HG02759 (cell line): ENCODE data around the gene EMC9.
"Not testable (repeated sequence)": the region's sequence is repeated elsewhere in the genome, so short reads cannot be mapped to it uniquely, and the experiment has no call there.

Experiments used
- ATAC-seq: cut with Tn5 transposase; IDR thresholded peaks from one replicate; pipeline ENCODE4 v1.9.1; 2021; ENCODE audit warnings: mild to moderate bottlenecking, moderate library complexity; ENCODE audit not compliant: unreplicated experiment

The EMC9 gene

GRCh38 chr14:24110523-24110922 lies 30.9 kb downstream of the EMC9 start:
- ATAC-seq: no peak

GRCh38 chr14:24110060-24110459 lies 31.3 kb downstream of the EMC9 start:
- ATAC-seq: no peak

- no peak for ATAC-seq
Measured at GRCh38 chr14:24108336-24108874, 33.0 kb downstream of the EMC9 start.

GRCh38 chr14:24106672-24107271 lies 34.6 kb downstream of the EMC9 start:
- no peak for ATAC-seq

GRCh38 chr14:24105609-24106239 lies 35.7 kb downstream of the EMC9 start:
- ATAC-seq: not testable (repeated sequence)

GRCh38 chr14:24103451-24103850 lies 37.9 kb downstream of the EMC9 start:
- ATAC-seq: no peak

- ATAC-seq: no peak
Measured at GRCh38 chr14:24102357-24103048, 38.9 kb downstream of the EMC9 start.

- ATAC-seq: no peak
Measured at GRCh38 chr14:24100982-24101494, 40.4 kb downstream of the EMC9 start.

- ATAC-seq: no peak
Measured at GRCh38 chr14:24100197-24100981, 41.0 kb downstream of the EMC9 start.

- no peak for ATAC-seq
Measured at GRCh38 chr14:24098927-24099813, 42.2 kb downstream of the EMC9 start.

- no peak for ATAC-seq
Measured at GRCh38 chr14:24098229-24098926, 43.0 kb downstream of the EMC9 start.

GRCh38 chr14:24096545-24097181 lies 44.7 kb downstream of the EMC9 start:
- no peak for ATAC-seq

GRCh38 chr14:24095271-24096068 lies 45.9 kb downstream of the EMC9 start:
- ATAC-seq: peak; percentile 74

- peak; percentile 1 for ATAC-seq
Measured at GRCh38 chr14:24094841-24095270, 46.5 kb downstream of the EMC9 start.

GRCh38 chr14:24093901-24094840 lies 47.2 kb downstream of the EMC9 start, which contains the start of gene PCK2:
Gene PCK2, plus strand, starts transcription at chr14:24094311. Its CDS starts 95 bp downstream, at chr14:24094406.
- ATAC-seq: peak; percentile 49

GRCh38 chr14:24093207-24093900 lies 48.0 kb downstream of the EMC9 start:
- no peak for ATAC-seq
